D721Med (cell line): ENCODE measurements around the gene PKIG.
"Not testable (repeated sequence)": the region's sequence is repeated elsewhere in the genome, so short reads cannot be mapped to it uniquely, and the experiment has no call there.

ENCODE experiments used
- DNase-seq: peaks from one replicate; pipeline ENCODE4 v3.0.0; 2011; ENCODE audit warnings: low spot score; ENCODE audit not compliant: insufficient read length
- FAIRE-seq: peaks from 2 replicates; lab custom pipeline; 2011; peaks lifted over from hg19 to GRCh38; lab: Jason Lieb, UNC
- CTCF ChIP-seq: IDR thresholded peaks from 2 replicates; pipeline ENCODE4 v1.5.1; 2012; ENCODE audit warnings: mild to moderate bottlenecking, control low read depth; ENCODE audit not compliant: insufficient read depth; ENCODE audit errors: missing control alignments

The PKIG gene

GRCh38 chr20:44586289-44586911, 4.0 kb downstream of the PKIG start:
- TF ChIP-seq CTCF: no peak
- FAIRE-seq: no peak
- DNase-seq: no peak

GRCh38 chr20:44587035-44587980, 4.9 kb downstream of the PKIG start:
- DNase-seq (no peak), FAIRE-seq (no peak)
- TF ChIP-seq CTCF: no peak

- not testable (repeated sequence) for FAIRE-seq, DNase-seq
These were observed 5.9 kb downstream of the PKIG start for GRCh38 chr20:44588321-44588720.

GRCh38 chr20:44589537-44589936, 7.2 kb downstream of the PKIG start:
- no peak for DNase-seq
- FAIRE-seq: no peak
- no peak for TF ChIP-seq CTCF

- no peak for TF ChIP-seq CTCF
- no peak for FAIRE-seq
- DNase-seq: no peak
These were observed 8.8 kb downstream of the PKIG start for GRCh38 chr20:44590980-44591778.

- no peak for DNase-seq
- FAIRE-seq: no peak
- no peak for TF ChIP-seq CTCF
These were observed 10.0 kb downstream of the PKIG start for GRCh38 chr20:44592366-44592765.

GRCh38 chr20:44593751-44594150, 11.4 kb downstream of the PKIG start:
- no peak for TF ChIP-seq CTCF

More at GRCh38 chr20:44593751-44594150, 11.4 kb downstream of the PKIG start:
- DNase-seq (no peak), FAIRE-seq (no peak)
